Tibial artery (tissue), 4 donors: Measurements from ENCODE around the gene TOR2A.
"Not testable (repeated sequence)": the region's sequence is repeated elsewhere in the genome, so short reads cannot be mapped to it uniquely, and the experiment has no call there.

Experiments
- DNase-seq, 2 donors: peaks; one replicate each; pipeline ENCODE4 v3.0.0-alpha.2; 2019
- H3K27ac ChIP-seq, 2 donors: fragments of 200-600 bp; sonication (generic) in 1 of 2; 1 replicate in 1 of 2; 2 replicates in 1 of 2; pipeline ENCODE4 v1.5.1; 2018 to 2019; ENCODE audit warnings: mild to moderate bottlenecking in 1 of 2
- H3K27me3 ChIP-seq, 2 donors: fragments of 200-600 bp; sonication (generic) in 1 of 2; one replicate each; pipeline versions ENCODE4 v1.5.1 to v1.6.0; 2016 to 2019
- H3K36me3 ChIP-seq, 3 donors: fragments of 200-600 bp; sonication (generic) in 2 of 3; one replicate each; pipeline ENCODE4 v1.5.1; 2016 to 2019; ENCODE audit warnings: mild to moderate bottlenecking in 2 of 3
- H3K4me1 ChIP-seq, 4 donors: fragments of 200-600 bp; sonication (generic) in 2 of 4; 1 replicate in 3 of 4; 2 replicates in 1 of 4; pipeline ENCODE4 v1.5.1; 2016 to 2019
- H3K4me3 ChIP-seq, 2 donors: fragments of 200-600 bp; sonication (generic) in 1 of 2; 1 replicate in 1 of 2; 2 replicates in 1 of 2; pipeline ENCODE4 v1.5.1; 2018 to 2019; ENCODE audit warnings: mild to moderate bottlenecking in 2 of 2
- H3K9me3 ChIP-seq, 3 donors: fragments of 200-600 bp; sonication (generic) in 1 of 3; one replicate each; pipeline ENCODE4 v1.5.1; 2016 to 2019
- CTCF ChIP-seq, 2 experiments: fragments of 200-600 bp in 1 of 2; fragments of 450-650 bp in 1 of 2; IDR thresholded peaks; one replicate each; pipeline ENCODE4 v1.5.1; 2017 to 2019; ENCODE audit warnings: antibody characterized with exemption in 2 of 2, mild to moderate bottlenecking in 1 of 2, moderate library complexity in 1 of 2
- intact Hi-C: fragments of 100-400 bp; cut with DNase I; formaldehyde crosslinking; loops from one replicate; pipeline ENCODE4 v1.15.0; 2023; ENCODE audit warnings: low total_unique reads

TOR2A gene

GRCh38 chr9:127734747-127735529 is at the start of gene TOR2A:
Gene TOR2A (minus strand): TSS chr9:127735294. CDS start chr9:127735270, 24 bp downstream.
- H3K27ac ChIP-seq: peak within 1 kb of the TSS; percentile 93
- DNase-seq: peak; percentile 94 to 98
- intact Hi-C loops: loop anchor here (2.0 to 5.0 kb wide), 2 partner anchors 50 to 137 kb away; no protein-coding TSS in a partner anchor
- peak; percentile 92 to 99 for TF ChIP-seq CTCF (IDR thresholded peaks at IDR 0.05)
- no peaks in the 10 kb centered on the region for H3K9me3 ChIP-seq
- H3K27me3 ChIP-seq: no peaks in the 10 kb centered on the region
- peaks cover 0 to 27% (median 21%) of the 10 kb centered on the region in 3 donors for H3K36me3 ChIP-seq
- H3K4me1 ChIP-seq: peaks cover 0 to 13% (median 7%) of the 10 kb centered on the region in 4 donors
- peak within 1 kb of the TSS; percentile 69 to 75 for H3K4me3 ChIP-seq

GRCh38 chr9:127783111-127784008 is 48.3 kb upstream of the TOR2A start:
- TF ChIP-seq CTCF (IDR thresholded peaks at IDR 0.05): no peak
- Histone ChIP-seq H3K36me3 (peaks cover 15 to 16% (median 15%) of the 10 kb centered on the region in 3 donors), H3K27ac (no peak overlapping the region), H3K4me3 (no peak overlapping the region), H3K9me3 (no peaks in the 10 kb centered on the region), H3K27me3 (no peaks in the 10 kb centered on the region), H3K4me1 (peaks cover 0 to 28% (median 19%) of the 10 kb centered on the region in 4 donors)
- peak; percentile 43 to 71 for DNase-seq
- intact Hi-C loops: loop anchor here (2.0 kb wide), 1 partner anchor 49 kb away; the partner anchor contains the start of gene TOR2A

- intact Hi-C loops: no loop called here
- Histone ChIP-seq H3K9me3 (no peaks in the 10 kb centered on the region), H3K27me3 (no peaks in the 10 kb centered on the region), H3K36me3 (peaks cover 0 to under 1% (median 0%) of the 10 kb centered on the region in 3 donors), H3K4me3 (no peak overlapping the region), H3K4me1 (peaks cover 0 to 12% (median 7%) of the 10 kb centered on the region in 4 donors), H3K27ac (no peak overlapping the region)
- DNase-seq: no peak
- no peak for TF ChIP-seq CTCF (IDR thresholded peaks at IDR 0.05)
Measured at GRCh38 chr9:127781806-127782205, 46.7 kb upstream of the TOR2A start.

GRCh38 chr9:127780909-127781308 is 45.8 kb upstream of the TOR2A start:
- H3K4me3 ChIP-seq, H3K9me3 ChIP-seq, H3K27ac ChIP-seq, H3K27me3 ChIP-seq, H3K4me1 ChIP-seq, H3K36me3 ChIP-seq, DNase-seq, intact Hi-C loops: not testable (repeated sequence)

- H3K4me1 ChIP-seq: peaks cover 0 to 9% (median 3%) of the 10 kb centered on the region in 4 donors
- H3K27ac ChIP-seq: no peak overlapping the region
- H3K9me3 ChIP-seq: no peaks in the 10 kb centered on the region
- TF ChIP-seq CTCF (IDR thresholded peaks at IDR 0.05): no peak
- H3K36me3 ChIP-seq: no peaks in the 10 kb centered on the region
- no peak overlapping the region for H3K4me3 ChIP-seq
- DNase-seq: no peak
- peaks cover 0 to 3% of the 10 kb centered on the region in 2 donors for H3K27me3 ChIP-seq
- intact Hi-C loops: no loop called here
Measured at GRCh38 chr9:127780126-127780885, 45.2 kb upstream of the TOR2A start.
